Lower leg skin (tissue), 3 donors: ENCODE results near the gene RTN4RL1.

Experiments
- POLR2A ChIP-seq, 2 donors: fragments of 450-650 bp; IDR thresholded peaks; one replicate each; pipeline ENCODE4 v1.6.1; 2016 to 2017; ENCODE audit warnings: antibody characterized with exemption in 2 of 2, mild to moderate bottlenecking in 1 of 2, moderate library complexity in 1 of 2
- TF ChIP-seq, protein P1 (sequence below), 3 donors: fragments of 450-650 bp; IDR thresholded peaks; one replicate each; pipeline ENCODE4 v1.5.1; 2016; ENCODE audit warnings: antibody characterized with exemption in 3 of 3, mild to moderate bottlenecking in 3 of 3, moderate library complexity in 2 of 3

DNA sequence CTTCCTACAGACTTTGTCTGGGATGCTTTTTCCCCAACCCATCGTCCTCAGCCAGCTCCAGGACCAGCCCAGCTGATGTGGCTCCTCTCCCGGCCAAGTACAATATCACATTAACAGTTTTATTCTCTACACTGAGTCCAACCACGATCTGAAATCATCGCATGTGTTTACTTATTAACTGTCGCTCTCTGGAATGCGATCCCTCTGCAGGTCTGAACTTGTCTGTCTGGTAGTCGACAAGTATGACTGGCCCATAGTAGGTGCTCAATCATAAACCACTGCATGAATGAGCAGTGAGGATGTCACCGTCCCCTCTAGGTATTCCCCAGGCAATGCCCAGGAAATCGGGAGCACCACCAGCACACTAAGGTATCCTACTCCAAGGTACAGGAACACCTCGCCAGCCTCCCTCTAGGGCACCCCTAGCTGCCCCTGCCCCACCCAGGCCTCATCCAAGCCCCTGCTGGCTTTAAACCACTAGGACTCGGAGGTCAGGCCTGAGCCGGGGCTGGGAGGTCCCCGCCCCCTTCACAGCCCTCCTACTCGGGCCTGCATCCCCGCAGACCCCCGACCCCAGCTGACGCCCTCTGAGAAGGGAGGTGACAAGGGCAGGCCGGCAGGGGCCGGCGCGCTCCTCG lies 27.7 kb downstream of the RTN4RL1 start:
- TF ChIP-seq, protein P1, sequence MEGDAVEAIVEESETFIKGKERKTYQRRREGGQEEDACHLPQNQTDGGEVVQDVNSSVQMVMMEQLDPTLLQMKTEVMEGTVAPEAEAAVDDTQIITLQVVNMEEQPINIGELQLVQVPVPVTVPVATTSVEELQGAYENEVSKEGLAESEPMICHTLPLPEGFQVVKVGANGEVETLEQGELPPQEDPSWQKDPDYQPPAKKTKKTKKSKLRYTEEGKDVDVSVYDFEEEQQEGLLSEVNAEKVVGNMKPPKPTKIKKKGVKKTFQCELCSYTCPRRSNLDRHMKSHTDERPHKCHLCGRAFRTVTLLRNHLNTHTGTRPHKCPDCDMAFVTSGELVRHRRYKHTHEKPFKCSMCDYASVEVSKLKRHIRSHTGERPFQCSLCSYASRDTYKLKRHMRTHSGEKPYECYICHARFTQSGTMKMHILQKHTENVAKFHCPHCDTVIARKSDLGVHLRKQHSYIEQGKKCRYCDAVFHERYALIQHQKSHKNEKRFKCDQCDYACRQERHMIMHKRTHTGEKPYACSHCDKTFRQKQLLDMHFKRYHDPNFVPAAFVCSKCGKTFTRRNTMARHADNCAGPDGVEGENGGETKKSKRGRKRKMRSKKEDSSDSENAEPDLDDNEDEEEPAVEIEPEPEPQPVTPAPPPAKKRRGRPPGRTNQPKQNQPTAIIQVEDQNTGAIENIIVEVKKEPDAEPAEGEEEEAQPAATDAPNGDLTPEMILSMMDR (IDR thresholded peaks at IDR 0.05) = no peak
- no peak for TF ChIP-seq POLR2A (IDR thresholded peaks at IDR 0.05)
